ENCODE results near the gene RABGAP1L.

The RABGAP1L gene

GRCh38 chr1:174258148-174258550, 98.8 kb downstream of the RABGAP1L start:
- Histone ChIP-seq H3K4me3 (ENCODE audit: low read depth, low read length) (no peak overlapping the region), H3K27ac (no peak overlapping the region), H3K4me1 (no peaks in the 10 kb centered on the region), H3K9ac (no peak overlapping the region), H3K36me3 (ENCODE audit: control insufficient read depth, insufficient read depth, low read length) (no peaks in the 10 kb centered on the region), H3K79me2 (no peaks in the 10 kb centered on the region), H2AFZ (no peak overlapping the region), H3K9me3 (ENCODE audit: control insufficient read depth, low read length) (no peaks in the 10 kb centered on the region), H3K4me2 (ENCODE audit: low read length) (no peak overlapping the region), H3K27me3 (ENCODE audit: control insufficient read depth, insufficient read depth, low read length) (no peaks in the 10 kb centered on the region)
- peak; percentile 36 for TF ChIP-seq CTCF (IDR thresholded peaks at IDR 0.05)

GRCh38 chr1:174262349-174263241, 103.3 kb downstream of the RABGAP1L start:
- Histone ChIP-seq H3K9me3 (ENCODE audit: control insufficient read depth, low read length) (no peaks in the 10 kb centered on the region), H3K27ac (no peak overlapping the region), H3K36me3 (ENCODE audit: control insufficient read depth, insufficient read depth, low read length) (no peaks in the 10 kb centered on the region), H2AFZ (no peak overlapping the region), H3K79me2 (no peaks in the 10 kb centered on the region), H3K27me3 (ENCODE audit: control insufficient read depth, insufficient read depth, low read length) (no peaks in the 10 kb centered on the region), H3K9ac (no peak overlapping the region), H3K4me3 (ENCODE audit: low read depth, low read length) (no peak overlapping the region), H3K4me1 (no peaks in the 10 kb centered on the region), H3K4me2 (ENCODE audit: low read length) (no peak overlapping the region)
- peak; percentile 47 for TF ChIP-seq CTCF (IDR thresholded peaks at IDR 0.05)

GRCh38 chr1:174265282-174265681, 106.0 kb downstream of the RABGAP1L start:
- H2AFZ ChIP-seq, result no peak overlapping the region
- TF ChIP-seq CTCF (IDR thresholded peaks at IDR 0.05), result no peak
- H3K4me3 ChIP-seq (ENCODE audit: low read depth, low read length), result no peak overlapping the region
- no peaks in the 10 kb centered on the region for H3K27me3 ChIP-seq (ENCODE audit: control insufficient read depth, insufficient read depth, low read length)
- H3K9me3 ChIP-seq (ENCODE audit: control insufficient read depth, low read length), result no peaks in the 10 kb centered on the region
- H3K27ac ChIP-seq, result no peak overlapping the region
- no peaks in the 10 kb centered on the region for H3K79me2 ChIP-seq
- H3K36me3 ChIP-seq (ENCODE audit: control insufficient read depth, insufficient read depth, low read length), result no peaks in the 10 kb centered on the region
- H3K9ac ChIP-seq, result no peak overlapping the region
- no peaks in the 10 kb centered on the region for H3K4me1 ChIP-seq
- H3K4me2 ChIP-seq (ENCODE audit: low read length), result no peak overlapping the region

GRCh38 chr1:174266476-174266875, 107.2 kb downstream of the RABGAP1L start:
- H3K9me3 ChIP-seq (ENCODE audit: control insufficient read depth, low read length), result no peaks in the 10 kb centered on the region
- H2AFZ ChIP-seq, result no peak overlapping the region
- H3K4me3 ChIP-seq (ENCODE audit: low read depth, low read length), result no peak overlapping the region
- H3K79me2 ChIP-seq, result no peaks in the 10 kb centered on the region
- H3K36me3 ChIP-seq (ENCODE audit: control insufficient read depth, insufficient read depth, low read length), result no peaks in the 10 kb centered on the region
- no peaks in the 10 kb centered on the region for H3K4me1 ChIP-seq
- TF ChIP-seq CTCF (IDR thresholded peaks at IDR 0.05), result no peak
- no peaks in the 10 kb centered on the region for H3K27me3 ChIP-seq (ENCODE audit: control insufficient read depth, insufficient read depth, low read length)
- H3K27ac ChIP-seq, result no peak overlapping the region
- H3K4me2 ChIP-seq (ENCODE audit: low read length), result no peak overlapping the region
- no peak overlapping the region for H3K9ac ChIP-seq
